Neural cell (in vitro differentiated cells): ENCODE data around the gene OR2H2. TPM values are rescaled to one million over a fixed set of nuclear protein-coding genes. Genes with fewer than 3 reads are reported as not detected.
A peak's percentile ranks its signal among the peaks of the same experiment; 100 is the strongest.

Source experiments
- H2AFZ ChIP-seq: fragments of 200-600, 300-800 bp; sonication (generic), shearing (Covaris generic); 2 replicates; pipeline ENCODE4 v1.6.0; 2014; ENCODE audit warnings: low read depth, mild to moderate bottlenecking, antibody characterized with exemption, low read length, moderate library complexity
- H3F3A ChIP-seq: fragments of 200-600 bp; shearing (Covaris generic); 2 replicates; pipeline ENCODE4 v1.6.1; 2016; ENCODE audit warnings: mild to moderate bottlenecking, moderate library complexity, mixed read lengths, antibody characterized with exemption, low read length; ENCODE audit not compliant: insufficient read depth, poor library complexity, severe bottlenecking
- H3K27ac ChIP-seq: fragments of 200-600, 300-800 bp; sonication (generic), shearing (Covaris generic); 2 replicates; pipeline ENCODE4 v1.5.1; 2014; ENCODE audit warnings: mild to moderate bottlenecking, low read length, moderate library complexity
- H3K27me3 ChIP-seq: fragments of 300-800, 200-600 bp; sonication (generic), shearing (Covaris generic); 2 replicates; pipeline ENCODE4 v1.6.0; 2014; ENCODE audit warnings: mild to moderate bottlenecking, low read depth, low read length, moderate library complexity; ENCODE audit not compliant: insufficient read depth
- H3K36me3 ChIP-seq: fragments of 300-800, 200-600 bp; sonication (generic), shearing (Covaris generic); 2 replicates; pipeline ENCODE4 v1.5.1; 2014; ENCODE audit warnings: mild to moderate bottlenecking, antibody characterized with exemption, low read length, moderate library complexity; ENCODE audit not compliant: insufficient read depth
- H3K4me2 ChIP-seq: fragments of 300-800, 200-600 bp; sonication (generic), shearing (Covaris generic); 2 replicates; pipeline ENCODE4 v1.6.0; 2014; ENCODE audit warnings: mild to moderate bottlenecking, low read length
- H3K4me3 ChIP-seq: fragments of 300-800, 200-600 bp; sonication (generic), shearing (Covaris generic); 2 replicates; pipeline ENCODE4 v1.5.1; 2014; ENCODE audit warnings: mild to moderate bottlenecking, low read length, moderate library complexity
- H3K79me2 ChIP-seq: fragments of 200-600 bp; shearing (Covaris generic); replicated peaks from 2 replicates; pipeline ENCODE4 v1.6.0; 2014; ENCODE audit warnings: mild to moderate bottlenecking, low read length, moderate library complexity; ENCODE audit not compliant: insufficient read depth
- H3K9ac ChIP-seq: fragments of 300-800, 200-600 bp; sonication (generic), shearing (Covaris generic); 2 replicates; pipeline ENCODE4 v1.6.1; 2016; ENCODE audit warnings: mild to moderate bottlenecking, low read length, mixed read lengths
- H3K9me2 ChIP-seq: fragments of 200-600 bp; shearing (Covaris generic); 2 replicates; pipeline ENCODE4 v1.6.1; 2016; ENCODE audit warnings: mild to moderate bottlenecking, low read length, mixed read lengths; ENCODE audit not compliant: insufficient read depth
- H3K9me3 ChIP-seq: fragments of 200-600, 300-800 bp; sonication (generic), shearing (Covaris generic); 2 replicates; pipeline ENCODE4 v1.6.1; 2016; ENCODE audit warnings: mild to moderate bottlenecking, mixed run types, low read length, moderate library complexity, mixed read lengths
- H4K20me1 ChIP-seq: fragments of 200-600 bp; shearing (Covaris generic); 2 replicates; pipeline ENCODE4 v1.6.1; 2016; ENCODE audit warnings: mild to moderate bottlenecking, mixed run types; ENCODE audit not compliant: insufficient read depth
- CTCF ChIP-seq: fragments of 450-650 bp; IDR thresholded peaks from 2 replicates; pipeline ENCODE4 v1.5.1; 2014; ENCODE audit warnings: antibody characterized with exemption, mild to moderate bottlenecking, moderate library complexity; ENCODE audit not compliant: poor library complexity, severe bottlenecking
- EP300 ChIP-seq: fragments of 450-650 bp; conservative IDR thresholded peaks from 2 replicates; pipeline ENCODE4 v1.6.1; 2014; ENCODE audit warnings: antibody characterized with exemption, mild to moderate bottlenecking, moderate library complexity; ENCODE audit not compliant: poor library complexity, severe bottlenecking
- EZH2 ChIP-seq: fragments of 200-600, 300-800 bp; shearing (Covaris generic), sonication (generic); IDR thresholded peaks from 2 replicates; pipeline ENCODE4 v1.6.1; 2014; ENCODE audit warnings: antibody characterized with exemption, low read length, borderline replicate concordance, mild to moderate bottlenecking; ENCODE audit not compliant: insufficient read depth, poor library complexity, severe bottlenecking
- MXI1 ChIP-seq: fragments of 450-650 bp; conservative IDR thresholded peaks from 2 replicates; pipeline ENCODE4 v1.6.1; 2014; ENCODE audit warnings: antibody characterized with exemption, mild to moderate bottlenecking; ENCODE audit not compliant: poor library complexity, severe bottlenecking
- POLR2AphosphoS5 ChIP-seq: IDR thresholded peaks from 2 replicates; pipeline ENCODE4 v1.6.1; 2012
- RAD21 ChIP-seq: fragments of 450-650 bp; conservative IDR thresholded peaks from 2 replicates; pipeline ENCODE4 v1.6.1; 2014; ENCODE audit warnings: antibody characterized with exemption, mild to moderate bottlenecking, moderate library complexity
- REST ChIP-seq: IDR thresholded peaks from 2 replicates; pipeline ENCODE4 v1.6.1; 2012; ENCODE audit warnings: borderline replicate concordance
- SMC3 ChIP-seq: fragments of 450-650 bp; conservative IDR thresholded peaks from 2 replicates; pipeline ENCODE4 v1.6.1; 2014; ENCODE audit warnings: antibody characterized with exemption, mild to moderate bottlenecking, moderate library complexity; ENCODE audit not compliant: poor library complexity
- TAF1 ChIP-seq: IDR thresholded peaks from 2 replicates; pipeline ENCODE4 v1.6.1; 2012; ENCODE audit warnings: low read depth
- polyA plus RNA-seq: library from polyadenylated mRNA; depleted of rRNA; stranded (reverse); fragments of >200 nt; gene quantifications from 2 replicates; pipeline ENCODE4 v1.2.3, GENCODE V29; 2014

OR2H2 gene
- polyA plus RNA-seq, 1 donor from 2014 or later: not detected

- peak overlapping the region; percentile 99 for H3K4me2 ChIP-seq
- H3K27ac ChIP-seq: peak overlapping the region; percentile 90
- no peaks in the 10 kb centered on the region for H3K9me2 ChIP-seq
- peaks cover 2% of the 10 kb centered on the region for H3K36me3 ChIP-seq
- H3K9me3 ChIP-seq: no peaks in the 10 kb centered on the region
- no peaks in the 10 kb centered on the region for H4K20me1 ChIP-seq
- H3K4me3 ChIP-seq: peak overlapping the region; percentile 69
- H3F3A ChIP-seq: no peaks in the 10 kb centered on the region
- H3K27me3 ChIP-seq: no peaks in the 10 kb centered on the region
- peak; percentile 58 for TF ChIP-seq POLR2AphosphoS5
- TF ChIP-seq EP300: no peak
- TF ChIP-seq SMC3: peak; percentile 80
- TF ChIP-seq CTCF: peak; percentile 80
- peak; percentile 79 for TF ChIP-seq RAD21
- no peak for TF ChIP-seq TAF1
- no peak for TF ChIP-seq EZH2
- no peak for TF ChIP-seq REST
- peak; percentile 86 for TF ChIP-seq MXI1
- no peak overlapping the region for H2AFZ ChIP-seq
- H3K79me2 ChIP-seq: peaks cover 29% of the 10 kb centered on the region
- H3K9ac ChIP-seq: peak overlapping the region; percentile 88
These were observed 43.7 kb downstream of the OR2H2 start for GRCh38 chr6:29628419-29629281.

GRCh38 chr6:29629571-29629970 is 44.6 kb downstream of the OR2H2 start:
- peak overlapping the region; percentile 88 for H3K9ac ChIP-seq
- H3K4me3 ChIP-seq: peak overlapping the region; percentile 69

More at GRCh38 chr6:29629571-29629970, 44.6 kb downstream of the OR2H2 start:
- Histone ChIP-seq H3K79me2 (peaks cover 26% of the 10 kb centered on the region), H3F3A (no peaks in the 10 kb centered on the region), H3K36me3 (no peaks in the 10 kb centered on the region), H4K20me1 (no peaks in the 10 kb centered on the region), H3K9me3 (no peaks in the 10 kb centered on the region), H3K9me2 (no peaks in the 10 kb centered on the region), H2AFZ (no peak overlapping the region), H3K4me2 (peak overlapping the region; percentile 99), H3K27me3 (no peaks in the 10 kb centered on the region), H3K27ac (peak overlapping the region; percentile 90)
- TF ChIP-seq TAF1 (no peak), MXI1 (no peak), RAD21 (no peak), REST (no peak), POLR2AphosphoS5 (no peak), EP300 (no peak), EZH2 (no peak), SMC3 (no peak)
